Measurements from ENCODE around the gene EXOC6B. TPM values are rescaled to one million over a fixed set of nuclear protein-coding genes. Genes with fewer than 3 reads are reported as not detected.

EXOC6B gene
- total RNA-seq, 4 donors from 2014 or later, result 14.1 to 107 (median 38.5) TPM

DNA sequence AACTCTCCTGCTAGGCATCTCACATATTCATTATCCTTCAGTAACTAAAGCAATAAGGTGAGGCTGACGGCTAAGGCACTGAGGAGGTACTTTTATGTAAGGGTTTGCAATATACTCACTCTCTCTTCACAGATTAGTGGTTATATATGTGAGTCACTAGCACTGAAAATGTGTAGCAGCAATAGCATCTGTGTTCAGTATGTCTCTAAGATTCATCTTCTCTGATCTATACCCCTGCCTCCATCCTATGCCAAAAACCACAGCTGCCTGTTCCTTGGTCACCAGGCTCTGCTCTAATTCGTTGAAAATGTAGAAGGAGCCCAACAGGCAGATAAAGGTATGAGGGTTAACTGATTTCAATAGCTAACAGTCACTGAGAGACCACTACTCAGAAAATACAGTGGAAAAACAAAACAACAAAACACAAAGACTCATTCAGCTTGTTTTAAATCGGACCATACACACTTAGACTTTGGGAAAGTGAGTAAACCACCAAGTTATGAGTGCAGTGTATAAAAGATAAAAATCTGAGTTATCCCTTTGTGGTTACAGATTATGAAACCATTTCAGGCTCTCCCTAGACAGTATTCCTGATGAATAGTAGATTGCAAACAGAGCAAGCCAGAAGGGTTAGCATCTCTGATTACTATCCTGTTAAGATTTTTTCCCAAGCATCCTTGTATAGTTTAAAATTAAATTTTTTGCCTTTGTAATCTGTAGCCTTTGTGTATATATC, 602.8 kb downstream of the EXOC6B start:
- intact Hi-C loops (cut with DNase I; ENCODE audit: low total_unique reads), result no loop called here
- DNase-seq, result no peak
- Histone ChIP-seq H3K27me3 (no peaks in the 10 kb centered on the region), H3K4me3 (no peak overlapping the region), H3K27ac (no peak overlapping the region), H3K36me3 (no peaks in the 10 kb centered on the region), H3K9me3 (no peaks in the 10 kb centered on the region), H3K4me1 (no peaks in the 10 kb centered on the region)
- no peak for TF ChIP-seq POLR2A (IDR thresholded peaks at IDR 0.05)
- TF ChIP-seq, protein P1, sequence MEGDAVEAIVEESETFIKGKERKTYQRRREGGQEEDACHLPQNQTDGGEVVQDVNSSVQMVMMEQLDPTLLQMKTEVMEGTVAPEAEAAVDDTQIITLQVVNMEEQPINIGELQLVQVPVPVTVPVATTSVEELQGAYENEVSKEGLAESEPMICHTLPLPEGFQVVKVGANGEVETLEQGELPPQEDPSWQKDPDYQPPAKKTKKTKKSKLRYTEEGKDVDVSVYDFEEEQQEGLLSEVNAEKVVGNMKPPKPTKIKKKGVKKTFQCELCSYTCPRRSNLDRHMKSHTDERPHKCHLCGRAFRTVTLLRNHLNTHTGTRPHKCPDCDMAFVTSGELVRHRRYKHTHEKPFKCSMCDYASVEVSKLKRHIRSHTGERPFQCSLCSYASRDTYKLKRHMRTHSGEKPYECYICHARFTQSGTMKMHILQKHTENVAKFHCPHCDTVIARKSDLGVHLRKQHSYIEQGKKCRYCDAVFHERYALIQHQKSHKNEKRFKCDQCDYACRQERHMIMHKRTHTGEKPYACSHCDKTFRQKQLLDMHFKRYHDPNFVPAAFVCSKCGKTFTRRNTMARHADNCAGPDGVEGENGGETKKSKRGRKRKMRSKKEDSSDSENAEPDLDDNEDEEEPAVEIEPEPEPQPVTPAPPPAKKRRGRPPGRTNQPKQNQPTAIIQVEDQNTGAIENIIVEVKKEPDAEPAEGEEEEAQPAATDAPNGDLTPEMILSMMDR (IDR thresholded peaks at IDR 0.05), result no peak

DNA sequence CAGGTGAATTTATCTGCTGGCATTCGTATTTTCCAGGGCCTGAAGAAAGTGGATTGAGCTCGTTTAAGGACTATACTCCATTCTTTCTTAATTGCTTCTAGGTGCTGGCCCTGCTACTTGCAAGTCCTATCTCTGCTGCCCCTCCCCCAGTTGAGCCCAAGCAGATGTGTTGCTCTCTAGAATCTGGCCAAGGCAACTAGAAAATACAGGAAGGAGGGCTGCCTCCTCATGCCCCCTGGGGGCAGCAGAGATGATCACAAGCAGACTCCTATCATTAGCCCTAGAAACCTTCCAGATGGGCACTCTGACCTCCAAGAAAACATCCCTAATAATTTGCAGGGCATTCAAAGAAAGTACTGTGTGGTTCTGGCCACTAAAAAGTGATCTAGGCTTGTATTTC, 605.7 kb downstream of the EXOC6B start:
- H3K4me3 ChIP-seq, result no peak overlapping the region
- no peaks in the 10 kb centered on the region for H3K9me3 ChIP-seq
- H3K27me3 ChIP-seq, result no peaks in the 10 kb centered on the region
- no peaks in the 10 kb centered on the region for H3K4me1 ChIP-seq
- no peaks in the 10 kb centered on the region for H3K36me3 ChIP-seq
- DNase-seq, result no peak
- intact Hi-C loops (cut with DNase I; ENCODE audit: low total_unique reads), result no loop called here
- no peak overlapping the region for H3K27ac ChIP-seq
- no peak for TF ChIP-seq POLR2A (IDR thresholded peaks at IDR 0.05)
- TF ChIP-seq, protein P1 (IDR thresholded peaks at IDR 0.05), result no peak

DNA sequence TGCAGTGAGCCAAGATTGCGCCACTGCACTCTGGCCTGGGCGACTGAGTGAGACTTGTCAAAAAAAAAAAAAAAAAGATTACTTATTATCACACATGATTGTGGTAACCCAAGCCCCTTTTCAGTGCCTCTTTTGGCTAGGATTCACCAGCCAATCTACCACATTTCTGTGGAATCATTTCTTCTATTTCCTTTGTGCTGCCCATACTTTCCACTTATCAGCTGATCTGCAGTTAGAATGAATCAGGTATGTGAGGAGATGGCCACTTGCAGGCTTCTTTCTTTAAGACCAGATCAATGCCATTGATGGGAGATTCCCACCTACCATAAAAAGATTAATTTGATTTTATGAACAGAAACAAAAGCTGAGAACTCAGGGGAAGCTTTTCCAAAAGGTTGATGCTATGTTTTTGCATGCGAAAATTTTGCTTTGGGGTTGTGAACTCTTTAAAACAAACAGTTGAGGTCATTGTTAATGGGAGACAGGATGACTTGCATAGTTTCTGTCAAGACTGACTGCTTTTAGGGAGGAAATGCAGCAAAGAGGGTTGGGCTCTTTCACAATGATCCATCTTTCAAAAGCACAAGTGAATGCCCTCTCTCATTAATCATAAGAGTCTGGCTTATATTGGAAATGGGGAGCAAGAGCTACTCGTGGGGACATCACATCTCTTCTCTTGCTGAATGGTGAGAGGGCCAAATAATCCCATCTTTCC, 611.2 kb downstream of the EXOC6B start:
- Histone ChIP-seq H3K27ac (no peak overlapping the region), H3K27me3 (no peaks in the 10 kb centered on the region), H3K9me3 (no peaks in the 10 kb centered on the region), H3K4me1 (no peaks in the 10 kb centered on the region), H3K36me3 (no peaks in the 10 kb centered on the region), H3K4me3 (no peak overlapping the region)
- intact Hi-C loops (cut with DNase I; ENCODE audit: low total_unique reads), result no loop called here
- TF ChIP-seq, protein P1 (IDR thresholded peaks at IDR 0.05), result no peak
- no peak for TF ChIP-seq POLR2A (IDR thresholded peaks at IDR 0.05)
- DNase-seq, result no peak

DNA sequence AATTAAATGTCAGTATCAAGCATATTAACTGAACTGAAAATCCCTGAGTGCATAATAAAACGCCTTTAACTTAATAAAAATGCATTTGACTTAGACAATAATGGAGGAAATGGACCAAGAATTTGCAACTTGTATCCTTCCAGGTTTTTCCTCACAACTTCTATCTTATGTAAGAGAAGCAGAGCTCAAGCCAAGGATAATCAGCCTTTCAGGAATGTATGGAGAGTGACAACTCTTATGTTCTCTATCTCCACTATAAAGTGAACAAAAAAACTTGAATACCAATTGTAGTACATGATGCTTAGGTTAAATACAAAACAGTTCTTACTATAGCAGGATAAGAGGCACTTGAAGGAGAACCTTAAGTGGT, 613.4 kb downstream of the EXOC6B start:
- no peaks in the 10 kb centered on the region for H3K36me3 ChIP-seq
- H3K27ac ChIP-seq, result no peak overlapping the region
- H3K27me3 ChIP-seq, result no peaks in the 10 kb centered on the region
- no peaks in the 10 kb centered on the region for H3K9me3 ChIP-seq
- DNase-seq, result no peak
- TF ChIP-seq, protein P1 (IDR thresholded peaks at IDR 0.05), result no peak
- H3K4me3 ChIP-seq, result no peak overlapping the region
- no peaks in the 10 kb centered on the region for H3K4me1 ChIP-seq
- intact Hi-C loops (cut with DNase I; ENCODE audit: low total_unique reads), result no loop called here

DNA sequence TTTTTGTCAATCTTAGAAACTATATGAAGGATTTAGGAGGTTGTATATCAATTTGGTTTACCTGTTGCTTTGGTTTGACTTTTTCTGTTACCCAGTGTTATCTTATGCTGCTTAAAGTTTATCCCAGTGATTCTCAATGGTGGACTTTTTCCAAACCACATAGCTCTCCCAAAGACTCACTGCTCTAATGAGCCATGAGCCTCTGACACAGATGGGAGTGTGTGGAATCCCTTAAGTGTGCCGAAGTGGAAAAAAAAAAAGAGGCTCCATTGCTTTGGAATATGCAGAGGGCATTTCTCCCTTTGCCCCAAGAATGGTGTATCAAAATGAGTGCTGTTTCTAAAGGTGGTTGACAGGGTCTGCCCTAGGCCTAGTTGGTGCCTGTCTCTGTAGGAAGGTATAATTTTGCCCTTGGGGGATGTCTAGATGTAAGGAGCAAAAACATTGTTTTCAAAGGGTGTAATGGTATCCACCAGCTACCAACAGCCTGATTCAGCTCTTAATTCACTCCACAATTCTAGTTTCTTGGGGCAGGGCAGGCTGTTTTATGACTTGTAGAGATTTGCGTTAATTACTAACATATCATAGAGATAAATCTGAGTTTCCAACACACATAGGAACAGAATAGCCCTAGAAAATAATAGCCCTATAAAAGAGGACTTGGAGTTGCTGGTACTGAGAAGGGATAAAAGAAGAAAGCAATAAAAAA, 613.9 kb downstream of the EXOC6B start:
- no peak for DNase-seq
- Histone ChIP-seq H3K36me3 (no peaks in the 10 kb centered on the region), H3K27me3 (no peaks in the 10 kb centered on the region), H3K27ac (no peak overlapping the region), H3K4me3 (no peak overlapping the region), H3K4me1 (no peaks in the 10 kb centered on the region), H3K9me3 (no peaks in the 10 kb centered on the region)
- intact Hi-C loops (cut with DNase I; ENCODE audit: low total_unique reads), result no loop called here
- TF ChIP-seq POLR2A (IDR thresholded peaks at IDR 0.05), result no peak
- TF ChIP-seq, protein P1 (IDR thresholded peaks at IDR 0.05), result no peak
